Gastroesophageal sphincter (tissue), 3 donors: ENCODE measurements around the gene MAN1C1.
"Not testable (repeated sequence)": the region's sequence is repeated elsewhere in the genome, so short reads cannot be mapped to it uniquely, and the experiment has no call there.

Experiments used
- CTCF ChIP-seq, 4 experiments: fragments of 200-600 bp in 2 of 4; fragments of 450-650 bp in 2 of 4; sonication (generic) in 1 of 4; IDR thresholded peaks; one replicate each; pipeline ENCODE4 v1.5.1; 2017 to 2019; ENCODE audit warnings: antibody characterized with exemption in 4 of 4, mild to moderate bottlenecking in 2 of 4, moderate library complexity in 2 of 4
- EP300 ChIP-seq: sonication (generic); formaldehyde crosslinking; IDR thresholded peaks from one replicate; pipeline ENCODE4 v1.6.1; 2017; ENCODE audit warnings: antibody characterized with exemption, mild to moderate bottlenecking
- POLR2A ChIP-seq, 2 donors: fragments of 450-650 bp; IDR thresholded peaks; one replicate each; pipeline ENCODE4 v1.6.1; 2017; ENCODE audit warnings: antibody characterized with exemption in 2 of 2, mild to moderate bottlenecking in 2 of 2, moderate library complexity in 1 of 2
- POLR2AphosphoS5 ChIP-seq: sonication (generic); formaldehyde crosslinking; IDR thresholded peaks from one replicate; pipeline ENCODE4 v1.6.1; 2017; ENCODE audit warnings: antibody characterized with exemption

- not testable (repeated sequence) for TF ChIP-seq CTCF (IDR thresholded peaks at IDR 0.05); EP300; POLR2A (IDR thresholded peaks at IDR 0.05); POLR2AphosphoS5
Observed at GRCh38 chr1:25600971-25601699, 15.5 kb upstream of the MAN1C1 start.
